ENCODE data around the gene C5orf34. TPM values are rescaled to one million over a fixed set of nuclear protein-coding genes. Genes with fewer than 3 reads are reported as not detected.
"Not testable (repeated sequence)": the region's sequence is repeated elsewhere in the genome, so short reads cannot be mapped to it uniquely, and the experiment has no call there.

C5orf34 gene
- total RNA-seq, 1 experiment from 2014 or later, result 7.0 TPM

DNA sequence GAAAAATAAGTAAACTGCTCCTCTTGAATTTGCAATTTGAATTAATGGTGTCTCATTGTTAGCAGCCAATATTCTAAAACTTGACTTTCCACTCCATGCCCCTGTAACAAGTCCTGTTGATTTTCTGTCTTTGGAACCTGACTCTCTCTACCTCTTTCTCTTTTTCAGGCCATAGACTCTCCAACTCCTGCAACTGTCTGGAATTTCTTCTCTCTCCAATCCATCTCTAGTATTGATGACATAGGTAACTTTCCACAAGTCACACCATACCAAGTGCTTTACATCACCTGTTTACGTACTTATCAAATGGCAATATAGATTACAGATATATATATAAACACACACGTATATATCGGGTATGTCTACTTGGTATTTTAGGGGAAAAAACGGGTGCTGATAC is 923 bp downstream of the C5orf34 start:
- Mint-ChIP-seq H3K36me3 (ENCODE audit: insufficient read depth, unreplicated experiment) (no peaks in the 10 kb centered on the region), H3K4me1 (ENCODE audit: low read depth, unreplicated experiment) (peaks cover 22% of the 10 kb centered on the region), H3K27ac (ENCODE audit: unreplicated experiment) (peak overlapping the region; percentile 23), H3K4me3 (ENCODE audit: unreplicated experiment) (peak overlapping the region; percentile 75), H3K27me3 (ENCODE audit: insufficient read depth, unreplicated experiment) (no peaks in the 10 kb centered on the region), H3K9me3 (ENCODE audit: unreplicated experiment) (no peaks in the 10 kb centered on the region)
- H3K4me1 ChIP-seq, result peaks cover 13% of the 10 kb centered on the region; the same call in 1 of the 2 replicates
- no peaks in the 10 kb centered on the region for H3K9me3 ChIP-seq
- H3K4me3 ChIP-seq (ENCODE audit: low read depth, low read length), result peak overlapping the region; percentile 49
- CTCF ChIA-PET, result no interaction called here
- intact Hi-C loops (cut with micrococcal nuclease; ENCODE audit: unreplicated experiment), result loop anchor here (1.0 kb wide), 1 partner anchor 30 kb away; no protein-coding TSS in a partner anchor
- TF ChIP-seq, protein P1, sequence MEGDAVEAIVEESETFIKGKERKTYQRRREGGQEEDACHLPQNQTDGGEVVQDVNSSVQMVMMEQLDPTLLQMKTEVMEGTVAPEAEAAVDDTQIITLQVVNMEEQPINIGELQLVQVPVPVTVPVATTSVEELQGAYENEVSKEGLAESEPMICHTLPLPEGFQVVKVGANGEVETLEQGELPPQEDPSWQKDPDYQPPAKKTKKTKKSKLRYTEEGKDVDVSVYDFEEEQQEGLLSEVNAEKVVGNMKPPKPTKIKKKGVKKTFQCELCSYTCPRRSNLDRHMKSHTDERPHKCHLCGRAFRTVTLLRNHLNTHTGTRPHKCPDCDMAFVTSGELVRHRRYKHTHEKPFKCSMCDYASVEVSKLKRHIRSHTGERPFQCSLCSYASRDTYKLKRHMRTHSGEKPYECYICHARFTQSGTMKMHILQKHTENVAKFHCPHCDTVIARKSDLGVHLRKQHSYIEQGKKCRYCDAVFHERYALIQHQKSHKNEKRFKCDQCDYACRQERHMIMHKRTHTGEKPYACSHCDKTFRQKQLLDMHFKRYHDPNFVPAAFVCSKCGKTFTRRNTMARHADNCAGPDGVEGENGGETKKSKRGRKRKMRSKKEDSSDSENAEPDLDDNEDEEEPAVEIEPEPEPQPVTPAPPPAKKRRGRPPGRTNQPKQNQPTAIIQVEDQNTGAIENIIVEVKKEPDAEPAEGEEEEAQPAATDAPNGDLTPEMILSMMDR (IDR thresholded peaks at IDR 0.05; ENCODE audit: insufficient read depth in 1 of 2, low read depth in 1 of 2, low read length in 1 of 2, severe bottlenecking in 1 of 2, unreplicated experiment in 1 of 2), result no peak
- BruUV-seq (replicated peaks), result no TSS peak
- no peaks in the 10 kb centered on the region for H3K27me3 ChIP-seq (replicated peaks; ENCODE audit: control insufficient read depth, insufficient read depth, low read length)
- DNase-seq, result no peak
- POLR2A ChIA-PET, result no interaction called here
- H3K36me3 ChIP-seq (ENCODE audit: control insufficient read depth, insufficient read depth, low read length), result no peaks in the 10 kb centered on the region; the same call in 1 of the 2 replicates

DNA sequence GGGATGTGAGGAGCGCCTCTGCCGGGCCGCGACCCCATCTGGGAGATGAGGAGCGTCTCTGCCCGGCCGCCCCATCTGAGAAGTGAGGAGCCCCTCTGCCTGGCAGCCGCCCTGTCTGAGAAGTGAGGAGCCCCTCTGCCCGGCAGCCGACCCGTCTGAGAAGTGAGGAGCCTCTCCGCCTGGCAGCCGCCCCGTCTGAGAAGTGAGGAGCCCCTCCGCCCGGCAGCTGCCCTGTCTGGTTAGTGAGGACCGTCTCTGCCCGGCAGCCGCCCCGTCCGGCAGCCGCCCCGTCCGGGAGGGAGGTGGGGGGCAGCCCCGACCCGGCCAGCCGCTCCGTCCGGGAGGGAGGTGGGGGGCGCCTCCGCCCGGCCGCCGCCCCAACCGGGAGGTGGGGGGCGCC is 3.9 kb downstream of the C5orf34 start:
- BruUV-seq (replicated peaks); H3K27me3 Mint-ChIP-seq (ENCODE audit: insufficient read depth, unreplicated experiment); H3K4me3 ChIP-seq (ENCODE audit: low read depth, low read length); H3K9me3 Mint-ChIP-seq (ENCODE audit: unreplicated experiment); H3K4me3 Mint-ChIP-seq (ENCODE audit: unreplicated experiment); H3K27ac Mint-ChIP-seq (ENCODE audit: unreplicated experiment); POLR2A ChIA-PET; H3K36me3 Mint-ChIP-seq (ENCODE audit: insufficient read depth, unreplicated experiment); DNase-seq; H3K36me3 ChIP-seq (ENCODE audit: control insufficient read depth, insufficient read depth, low read length); CTCF ChIA-PET; H3K27me3 ChIP-seq (replicated peaks; ENCODE audit: control insufficient read depth, insufficient read depth, low read length); H3K9me3 ChIP-seq; intact Hi-C loops (cut with micrococcal nuclease; ENCODE audit: unreplicated experiment): not testable (repeated sequence)
- H3K4me1 Mint-ChIP-seq (ENCODE audit: low read depth, unreplicated experiment), result peaks cover 22% of the 10 kb centered on the region
- H3K4me1 ChIP-seq, result peaks cover 13% of the 10 kb centered on the region; the same call in 1 of the 2 replicates

DNA sequence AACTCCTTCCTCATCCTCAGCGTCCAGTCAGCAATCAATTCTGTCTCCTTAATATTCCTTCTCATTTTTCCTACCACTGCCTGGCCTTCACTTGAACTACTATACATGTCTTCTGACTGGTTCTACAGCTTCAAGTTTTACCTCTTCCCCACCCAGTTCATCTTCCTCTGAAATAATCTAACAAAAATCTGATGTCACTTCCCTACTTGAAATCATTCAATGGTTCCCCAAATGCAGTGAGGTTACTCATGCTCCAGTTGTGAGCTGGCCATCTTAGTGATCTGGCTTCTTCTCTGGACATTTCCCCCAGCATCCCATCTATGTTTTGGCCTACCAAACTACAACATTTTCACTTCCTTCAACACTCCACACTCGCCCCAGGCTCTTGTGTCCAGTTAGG is 16.4 kb downstream of the C5orf34 start:
- Histone ChIP-seq H3K36me3 (ENCODE audit: control insufficient read depth, insufficient read depth, low read length) (no peaks in the 10 kb centered on the region), H3K27me3 (replicated peaks; ENCODE audit: control insufficient read depth, insufficient read depth, low read length) (no peaks in the 10 kb centered on the region), H3K4me3 (ENCODE audit: low read depth, low read length) (no peak overlapping the region), H3K9me3 (no peaks in the 10 kb centered on the region), H3K4me1 (no peaks in the 10 kb centered on the region)
- no peak for DNase-seq
- CTCF ChIA-PET, result interaction anchor here (0.6 to 2.2 kb wide), 2 partner anchors 14 to 109 kb away, joined by 3 to 5 read pairs; partner anchors contain the start of gene TMEM267
- no peaks in the 10 kb centered on the region for H3K9me3 Mint-ChIP-seq (ENCODE audit: unreplicated experiment)
- no peaks in the 10 kb centered on the region for H3K36me3 Mint-ChIP-seq (ENCODE audit: insufficient read depth, unreplicated experiment)
- no TSS peak for BruUV-seq (replicated peaks)
- intact Hi-C loops (cut with micrococcal nuclease; ENCODE audit: unreplicated experiment), result no loop called here
- H3K27me3 Mint-ChIP-seq (ENCODE audit: insufficient read depth, unreplicated experiment), result no peaks in the 10 kb centered on the region
- no peak overlapping the region for H3K27ac Mint-ChIP-seq (ENCODE audit: unreplicated experiment)
- H3K4me1 Mint-ChIP-seq (ENCODE audit: low read depth, unreplicated experiment), result no peaks in the 10 kb centered on the region
- H3K4me3 Mint-ChIP-seq (ENCODE audit: unreplicated experiment), result no peak overlapping the region
- POLR2A ChIA-PET, result no interaction called here
- TF ChIP-seq, protein P1 (IDR thresholded peaks at IDR 0.05; ENCODE audit: insufficient read depth in 1 of 2, low read depth in 1 of 2, low read length in 1 of 2, severe bottlenecking in 1 of 2, unreplicated experiment in 1 of 2), result no peak

All from Caco-2 (cell line).